DMS 273 treated with DMSO at 0.1 percent for 48 hours (cell line): ENCODE measurements around the gene COPB2.

Experiments
- DNase-seq: peaks from one replicate; lab custom pipeline; 2025; lab: John Stamatoyannopoulos, UW

Gene COPB2

GRCh38 chr3:139327861-139328260 is 61.6 kb downstream of the COPB2 start:
- DNase-seq, result no peak

GRCh38 chr3:139327231-139327630 is 62.2 kb downstream of the COPB2 start:
- DNase-seq, result no peak

GRCh38 chr3:139326707-139327106 is 62.7 kb downstream of the COPB2 start:
- DNase-seq, result no peak

- no peak for DNase-seq
Observed at GRCh38 chr3:139326131-139326530, 63.3 kb downstream of the COPB2 start.

GRCh38 chr3:139325551-139325950 is 63.9 kb downstream of the COPB2 start:
- DNase-seq, result peak; percentile 69

- no peak for DNase-seq
Observed at GRCh38 chr3:139324456-139324855, 65.0 kb downstream of the COPB2 start.

- DNase-seq, result no peak
Observed at GRCh38 chr3:139323146-139323545, 66.3 kb downstream of the COPB2 start.

GRCh38 chr3:139322346-139322745 is 67.1 kb downstream of the COPB2 start:
- DNase-seq, result no peak

GRCh38 chr3:139320551-139321309 is 68.7 kb downstream of the COPB2 start:
- no peak for DNase-seq

- peak; percentile 34 for DNase-seq
Observed at GRCh38 chr3:139319428-139320402, 69.7 kb downstream of the COPB2 start.

GRCh38 chr3:139318826-139319225 is 70.6 kb downstream of the COPB2 start:
- no peak for DNase-seq

- no peak for DNase-seq
Observed at GRCh38 chr3:139318431-139318816, 71.0 kb downstream of the COPB2 start.

GRCh38 chr3:139317660-139318430 is 71.6 kb downstream of the COPB2 start:
- DNase-seq, result no peak

- no peak for DNase-seq
Observed at GRCh38 chr3:139317215-139317614, 72.2 kb downstream of the COPB2 start.

GRCh38 chr3:139313921-139314320 is 75.5 kb downstream of the COPB2 start:
- no peak for DNase-seq

GRCh38 chr3:139312959-139313358 is 76.5 kb downstream of the COPB2 start:
- no peak for DNase-seq

- no peak for DNase-seq
Observed at GRCh38 chr3:139312416-139312815, 77.0 kb downstream of the COPB2 start.

GRCh38 chr3:139311557-139311956 is 77.9 kb downstream of the COPB2 start:
- DNase-seq, result no peak

GRCh38 chr3:139310474-139310933 is 78.9 kb downstream of the COPB2 start:
- no peak for DNase-seq

- no peak for DNase-seq
Observed at GRCh38 chr3:139309880-139310279, 79.6 kb downstream of the COPB2 start.

GRCh38 chr3:139309061-139309591 is 80.3 kb downstream of the COPB2 start:
- DNase-seq, result no peak

GRCh38 chr3:139308560-139308959 is 80.9 kb downstream of the COPB2 start:
- DNase-seq, result no peak
